Thoracic aorta (tissue), 2 donors: ENCODE data around the gene RHOC. TPM values are rescaled to one million over a fixed set of nuclear protein-coding genes. Genes with fewer than 3 reads are reported as not detected.

ENCODE experiments used
- ATAC-seq: fragments of 150-250 bp; one replicate; pipeline ENCODE4 v1.8.0; 2017; ENCODE audit warnings: low read depth; ENCODE audit not compliant: insufficient number of reproducible peaks, low FRiP score
- DNase-seq: peaks from one replicate; pipeline ENCODE4 v3.0.0-alpha.2; 2020; ENCODE audit warnings: low spot score
- H3K27ac ChIP-seq, 2 donors: fragments of 200-600 bp; sonication (generic); 1 replicate in 1 of 2; 2 replicates in 1 of 2; pipeline ENCODE4 v1.5.1; 2016; ENCODE audit warnings: mild to moderate bottlenecking in 2 of 2, moderate library complexity in 2 of 2
- H3K27me3 ChIP-seq: fragments of 200-600 bp; sonication (generic); replicated peaks from 2 replicates; pipeline ENCODE4 v1.6.0; 2016; ENCODE audit warnings: mild to moderate bottlenecking; ENCODE audit not compliant: insufficient read depth
- H3K36me3 ChIP-seq: fragments of 200-600 bp; sonication (generic); one replicate; pipeline ENCODE4 v1.5.1; 2016
- H3K4me1 ChIP-seq, 2 donors: fragments of 200-600 bp; sonication (generic); 1 replicate in 1 of 2; 2 replicates in 1 of 2; pipeline versions ENCODE4 v1.5.1 to v1.6.0; 2016; ENCODE audit warnings: low read depth in 2 of 2, mild to moderate bottlenecking in 1 of 2; ENCODE audit not compliant: control insufficient read depth in 1 of 2
- H3K4me3 ChIP-seq: fragments of 200-600 bp; sonication (generic); 2 replicates; pipeline ENCODE4 v1.5.1; 2016; ENCODE audit warnings: mild to moderate bottlenecking
- H3K9me3 ChIP-seq: fragments of 200-600 bp; sonication (generic); 2 replicates; pipeline ENCODE4 v1.5.1; 2016
- CTCF ChIP-seq: fragments of 200-600 bp; sonication (generic); IDR thresholded peaks from one replicate; pipeline ENCODE4 v1.5.1; 2019; ENCODE audit warnings: antibody characterized with exemption
- total RNA-seq, 2 donors: library from RNA; depleted of rRNA; stranded (reverse); fragments of >200 nt; gene quantifications; one replicate each; pipeline versions ENCODE4 v1.1.0 to v1.2.3, GENCODE V29; 2016

RHOC gene
- total RNA-seq, 2 donors from 2014 or later = 297 to 378 TPM

- H3K4me1 ChIP-seq = peaks cover 5 to 23% of the 10 kb centered on the region in 2 donors
- no peaks in the 10 kb centered on the region for H3K36me3 ChIP-seq
- no peaks in the 10 kb centered on the region for H3K27me3 ChIP-seq
- no peaks in the 10 kb centered on the region for H3K9me3 ChIP-seq
- ATAC-seq (peak; percentile 70), DNase-seq (peak; percentile 98)
- peak within 1 kb of the TSS; percentile 73 for H3K4me3 ChIP-seq
- peak within 1 kb of the TSS; percentile 43 to 60 for H3K27ac ChIP-seq
- TF ChIP-seq CTCF = no peak
Measured at GRCh38 chr1:112715264-112716053, 8.5 kb upstream of the RHOC start, which contains the start of gene PPM1J. Gene PPM1J (minus strand): TSS chr1:112715332. CDS start chr1:112715301, 31 bp downstream.

GRCh38 chr1:112714313-112715263, 7.7 kb upstream of the RHOC start:
- peak overlapping the region; percentile 73 for H3K4me3 ChIP-seq
- peak overlapping the region in 1 of 2 donors; percentile 34 for H3K27ac ChIP-seq
- H3K9me3 ChIP-seq = no peaks in the 10 kb centered on the region
- no peak for TF ChIP-seq CTCF
- ATAC-seq (no peak), DNase-seq (no peak)
- peaks cover 5 to 23% of the 10 kb centered on the region in 2 donors for H3K4me1 ChIP-seq
- no peaks in the 10 kb centered on the region for H3K36me3 ChIP-seq
- no peaks in the 10 kb centered on the region for H3K27me3 ChIP-seq

- Histone ChIP-seq H3K36me3 (no peaks in the 10 kb centered on the region), H3K4me3 (peak overlapping the region; percentile 73), H3K9me3 (no peaks in the 10 kb centered on the region), H3K27me3 (no peaks in the 10 kb centered on the region), H3K27ac (peak overlapping the region in 1 of 2 donors; percentile 34), H3K4me1 (peaks cover 5 to 18% of the 10 kb centered on the region in 2 donors)
- ATAC-seq (no peak), DNase-seq (no peak)
- TF ChIP-seq CTCF = no peak
Measured at GRCh38 chr1:112713466-112714312, 6.8 kb upstream of the RHOC start.

- Histone ChIP-seq H3K27me3 (no peaks in the 10 kb centered on the region), H3K36me3 (no peaks in the 10 kb centered on the region), H3K9me3 (no peaks in the 10 kb centered on the region), H3K4me3 (no peak overlapping the region), H3K27ac (no peak overlapping the region), H3K4me1 (peaks cover 0 to 19% of the 10 kb centered on the region in 2 donors)
- ATAC-seq (no peak), DNase-seq (no peak)
- no peak for TF ChIP-seq CTCF
Measured at GRCh38 chr1:112712701-112713128, 5.8 kb upstream of the RHOC start.
